A549 (cell line): ENCODE results near the gene TRMT2A. TPM values are rescaled to one million over a fixed set of nuclear protein-coding genes. Genes with fewer than 3 reads are reported as not detected.

Experiments used
- ATAC-seq, 2 experiments: fragments of 200-7000 bp in 1 of 2; fragments of >200 bp in 1 of 2; cut with Nextera tagmentation in 1 of 2; cut with Tn5 transposase in 1 of 2; 3 replicates each; pipeline versions ENCODE4 v1.8.0 to v1.9.1; 2018 to 2020; ENCODE audit warnings: mild to moderate bottlenecking in 1 of 2, moderate library complexity in 1 of 2
- CTCF ChIA-PET: fragments of 300-600 bp; sonication (Branson Sonifier 250); formaldehyde crosslinking; extraction: SDS; loops from one replicate; lab custom pipeline; 2021; ENCODE audit warnings: antibody characterized with exemption, inconsistent platforms; lab: Yijun Ruan, JAX
- POLR2A ChIA-PET: fragments of 350-600 bp; formaldehyde crosslinking; extraction: SDS; loops from one replicate; lab custom pipeline; 2021; ENCODE audit warnings: antibody characterized with exemption, inconsistent platforms; lab: Yijun Ruan, JAX
- DNase-seq, 2 experiments: peaks; one replicate each; pipeline versions ENCODE4 v3.0.0 to v3.0.0-alpha.2; 2011 to 2016; ENCODE audit warnings: low read depth in 1 of 2, low spot score in 1 of 2
- FAIRE-seq: peaks from 2 replicates; lab custom pipeline; 2011; peaks lifted over from hg19 to GRCh38; lab: Jason Lieb, UNC
- H3K27ac ChIP-seq, 2 experiments: fragments of >200 bp; sonication (Bioruptor Twin); formaldehyde crosslinking; 3 replicates each; pipeline ENCODE4 v1.5.1; 2016 to 2017
- H3K4me1 ChIP-seq: fragments of >200 bp; sonication (Bioruptor Twin); formaldehyde crosslinking; 3 replicates; pipeline ENCODE4 v1.6.1; 2016
- H3K4me2 ChIP-seq: fragments of >200 bp; sonication (Bioruptor Twin); formaldehyde crosslinking; 3 replicates; pipeline ENCODE4 v1.6.1; 2016
- H3K4me3 ChIP-seq: fragments of >200 bp; sonication (Bioruptor Twin); formaldehyde crosslinking; 3 replicates; pipeline ENCODE4 v1.5.1; 2016
- H3K9me3 ChIP-seq: fragments of >200 bp; sonication (Bioruptor Twin); formaldehyde crosslinking; 3 replicates; pipeline ENCODE4 v1.6.1; 2016
- CHD4 ChIP-seq: fragments of 200-600 bp; sonication (generic); IDR thresholded peaks from 2 replicates; pipeline ENCODE4 v1.6.1; 2016; ENCODE audit warnings: antibody characterized with exemption, mild to moderate bottlenecking, borderline replicate concordance
- CTCF ChIP-seq: fragments of >200 bp; sonication (Bioruptor Twin); formaldehyde crosslinking; IDR thresholded peaks from 3 replicates; pipeline ENCODE4 v1.5.1; 2016
- EHF ChIP-seq: fragments of 250-450 bp; sonication (Bioruptor Pico); IDR thresholded peaks from 2 replicates; pipeline ENCODE4 v1.5.0; 2020; ENCODE audit warnings: mild to moderate bottlenecking
- EHMT2 ChIP-seq: fragments of 200-600 bp; sonication (generic); IDR thresholded peaks from 2 replicates; pipeline ENCODE4 v1.6.1; 2016; ENCODE audit warnings: antibody characterized with exemption, low read depth, mild to moderate bottlenecking, moderate library complexity
- FOSB ChIP-seq: fragments of 250-450 bp; sonication (Bioruptor Pico); IDR thresholded peaks from 2 replicates; pipeline ENCODE4 v1.5.0; 2020; ENCODE audit warnings: mild to moderate bottlenecking, moderate library complexity
- FOSL2 ChIP-seq, 2 experiments: fragments of 450-650 bp in 1 of 2; fragments of >200 bp in 1 of 2; sonication (Bioruptor Twin) in 1 of 2; formaldehyde crosslinking; IDR thresholded peaks; 2 replicates each; pipeline versions ENCODE4 v1.5.0 to v1.6.1; 2016 to 2020; ENCODE audit warnings: mild to moderate bottlenecking in 1 of 2, moderate library complexity in 1 of 2
- FOXS1 ChIP-seq: fragments of 250-450 bp; sonication (Bioruptor Pico); IDR thresholded peaks from 2 replicates; pipeline ENCODE4 v1.5.0; 2020; ENCODE audit warnings: mild to moderate bottlenecking, moderate library complexity
- HDAC2 ChIP-seq: fragments of 200-600 bp; sonication (generic); IDR thresholded peaks from 2 replicates; pipeline ENCODE4 v1.6.1; 2016
- HES2 ChIP-seq: fragments of >200 bp; sonication (Bioruptor Twin); formaldehyde crosslinking; IDR thresholded peaks from 2 replicates; pipeline ENCODE4 v1.6.1; 2016
- HMGXB4 ChIP-seq: fragments of 250-450 bp; sonication (Bioruptor Pico); IDR thresholded peaks from 2 replicates; pipeline ENCODE4 v1.5.0; 2021; ENCODE audit warnings: mild to moderate bottlenecking, moderate library complexity, borderline replicate concordance
- HOXA7 ChIP-seq: fragments of 250-450 bp; sonication (Bioruptor Pico); IDR thresholded peaks from 2 replicates; pipeline ENCODE4 v1.5.0; 2020; ENCODE audit warnings: mild to moderate bottlenecking, moderate library complexity
- HOXB13 ChIP-seq: fragments of 250-450 bp; sonication (Bioruptor Pico); IDR thresholded peaks from 2 replicates; pipeline ENCODE4 v1.5.0; 2020; ENCODE audit warnings: low read depth, mild to moderate bottlenecking, moderate library complexity
- JUNB ChIP-seq: fragments of >200 bp; sonication (Bioruptor Twin); formaldehyde crosslinking; IDR thresholded peaks from 2 replicates; pipeline ENCODE4 v1.6.1; 2016
- MAX ChIP-seq: IDR thresholded peaks from 2 replicates; pipeline ENCODE4 v1.6.1; 2012
- NPAS2 ChIP-seq: fragments of 250-450 bp; sonication (Bioruptor Pico); IDR thresholded peaks from 2 replicates; pipeline ENCODE4 v1.8.0; 2022; ENCODE audit warnings: mild to moderate bottlenecking, moderate library complexity, borderline replicate concordance
- NR3C1 ChIP-seq: fragments of >200 bp; sonication (Bioruptor Twin); formaldehyde crosslinking; IDR thresholded peaks from 3 replicates; pipeline ENCODE4 v1.6.1; 2017
- POLR2AphosphoS2 ChIP-seq: conservative IDR thresholded peaks from 2 replicates; pipeline ENCODE4 v1.6.1; 2012; ENCODE audit warnings: low read length, improper control_type of control experiment, inconsistent platforms
- RCOR1 ChIP-seq: fragments of 150-350 bp; IDR thresholded peaks from 2 replicates; pipeline ENCODE4 v1.6.1; 2014; ENCODE audit warnings: antibody characterized with exemption, low read length, low read depth
- RFX5 ChIP-seq: fragments of 450-650 bp; IDR thresholded peaks from 2 replicates; pipeline ENCODE4 v1.7.1; 2014; ENCODE audit warnings: antibody characterized with exemption, mild to moderate bottlenecking, moderate library complexity
- USF2 ChIP-seq: fragments of 450-650 bp; IDR thresholded peaks from 2 replicates; pipeline ENCODE4 v1.6.1; 2014; ENCODE audit warnings: antibody characterized with exemption
- ZSCAN20 ChIP-seq: fragments of 250-450 bp; sonication (Bioruptor Pico); IDR thresholded peaks from 2 replicates; pipeline ENCODE4 v1.8.0; 2022; ENCODE audit warnings: mild to moderate bottlenecking, moderate library complexity
- WGBS: methylation state at CpG from one replicate; pipeline ENCODE4 v1.1.6; 2017; ENCODE audit errors: missing lambda C conversion rate; 5-methylcytosine and 5-hydroxymethylcytosine counted together
- polyA plus RNA-seq, 4 experiments: library from polyadenylated mRNA; depleted of rRNA in 3 of 4; stranded (reverse); fragments of >200 nt; fragmentation: RNase III in 1 of 4; extraction: RNeasy Plus Mini Kit Qiagen cat#74134 plus additional on column Dnase treatment in 1 of 4; gene quantifications; 2 replicates in 3 of 4; 3 replicates in 1 of 4; pipeline ENCODE4 v1.2.3, GENCODE V29; 2011 to 2017

Gene TRMT2A
- polyA plus RNA-seq, 2 of the 4 experiments (the other 2 are of a cell fraction), result 12.3 to 28.8 TPM

- TF ChIP-seq MAX (peak; percentile 83), HOXA7 (CRISPR knock-in tag) (no peak)
- TF ChIP-seq, all 56 proteins: peak for 1
- WGBS, result no CpG with 5 or more reads among the region's 72 CpGs
- peak overlapping the region; percentile 100 for H3K4me3 ChIP-seq
- DNase-seq, result no peak
- H3K27ac ChIP-seq, result peak overlapping the region; percentile 97 to 100
- no peaks in the 10 kb centered on the region for H3K9me3 ChIP-seq
- peak overlapping the region; percentile 97 for H3K4me2 ChIP-seq
- POLR2A ChIA-PET, result no interaction called here
- CTCF ChIA-PET, result no interaction called here
- peak; percentile 0 to 3; a peak in 2 of 6 replicates for ATAC-seq
- FAIRE-seq, result no peak
- peaks cover 7% of the 10 kb centered on the region; the same call in 1 of the 3 replicates for H3K4me1 ChIP-seq
Measured at GRCh38 chr22:20131859-20132685, 15.0 kb upstream of the TRMT2A start.

GRCh38 chr22:20131597-20131858 is 14.5 kb upstream of the TRMT2A start, which contains the start of gene ZDHHC8:
Gene ZDHHC8 (plus strand): TSS chr22:20131804. CDS start chr22:20131948, 144 bp downstream.
- peak in 1 of 2 experiments; percentile 35; a peak in 4 of 6 replicates for ATAC-seq

More at GRCh38 chr22:20131597-20131858, 14.5 kb upstream of the TRMT2A start, which contains the start of gene ZDHHC8:
- WGBS, result no CpG with 5 or more reads among the region's 43 CpGs
- ChIA-PET POLR2A (no interaction called here), CTCF (no interaction called here)
- H3K4me1 ChIP-seq, result peaks cover 7% of the 10 kb centered on the region; the same call in 1 of the 3 replicates
- H3K9me3 ChIP-seq, result no peaks in the 10 kb centered on the region
- DNase-seq (no peak), FAIRE-seq (no peak)
- H3K4me3 ChIP-seq, result peak within 1 kb of the TSS; percentile 100
- H3K4me2 ChIP-seq, result peak within 1 kb of the TSS; percentile 97
- TF ChIP-seq RFX5 (no peak), MAX (no peak), RCOR1 (no peak), POLR2AphosphoS2 (no peak), FOSL2 (IDR thresholded peaks at IDR 0.05) (no peak), FOSL2 (CRISPR knock-in tag; IDR thresholded peaks at IDR 0.05) (no peak), FOSB (no peak), HES2 (no peak), HMGXB4 (no peak), NPAS2 (CRISPR knock-in tag) (no peak), NR3C1 (no peak), CHD4 (no peak), HOXB13 (no peak), JUNB (no peak), USF2 (no peak), EHMT2 (no peak), EHF (CRISPR knock-in tag) (no peak), ZSCAN20 (no peak), FOXS1 (no peak), CTCF (no peak), HDAC2 (no peak)
- H3K27ac ChIP-seq, result peak within 1 kb of the TSS; percentile 97 to 100
